GM06990 (cell line): Measurements from ENCODE around the gene DOCK4.

Source experiments
- DNase-seq: peaks from one replicate; pipeline ENCODE4 v3.0.0-alpha.2; 2011; ENCODE audit not compliant: insufficient read length; ENCODE audit errors: extremely low read depth
- H3K27me3 ChIP-seq: replicated peaks from 2 replicates; pipeline ENCODE4 v1.6.0; 2011; ENCODE audit warnings: low read length; ENCODE audit not compliant: control insufficient read depth, insufficient read depth
- H3K36me3 ChIP-seq: 2 replicates; pipeline ENCODE4 v1.5.1; 2011; ENCODE audit warnings: low read length; ENCODE audit not compliant: control insufficient read depth, insufficient read depth
- H3K4me3 ChIP-seq: replicated peaks from 2 replicates; pipeline ENCODE4 v1.5.1; 2011; ENCODE audit warnings: low read depth, mild to moderate bottlenecking, control low read depth, low read length
- CTCF ChIP-seq: IDR thresholded peaks from 2 replicates; pipeline ENCODE4 v1.5.1; 2011; ENCODE audit warnings: low read length, control low read depth, mild to moderate bottlenecking, inconsistent platforms; ENCODE audit not compliant: insufficient read depth, poor library complexity, severe bottlenecking

DOCK4 gene

GRCh38 chr7:112097524-112097923 is 108.7 kb downstream of the DOCK4 start:
- Histone ChIP-seq H3K4me3 (no peak overlapping the region), H3K27me3 (no peaks in the 10 kb centered on the region), H3K36me3 (no peaks in the 10 kb centered on the region)
- no peak for DNase-seq
- TF ChIP-seq CTCF: no peak

DNA sequence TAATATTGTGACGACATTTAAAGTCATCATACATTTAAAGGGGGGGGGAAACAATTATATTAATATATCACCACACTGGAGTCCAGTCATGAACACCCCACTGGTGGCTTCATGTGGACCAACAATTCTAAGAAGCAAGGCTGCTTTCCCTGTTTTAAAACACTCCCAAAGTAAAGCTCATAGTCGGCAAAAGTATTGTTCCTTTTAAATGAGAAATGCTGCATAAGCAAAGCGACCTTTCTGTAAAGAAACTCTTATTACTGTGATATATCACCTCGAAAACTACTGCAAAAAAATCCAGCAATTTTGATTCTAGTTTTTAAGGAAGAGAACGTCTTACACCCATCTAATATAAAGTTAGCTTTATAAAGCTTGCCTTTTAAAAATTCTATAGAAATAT is 112.8 kb downstream of the DOCK4 start:
- Histone ChIP-seq H3K27me3 (no peaks in the 10 kb centered on the region), H3K4me3 (no peak overlapping the region), H3K36me3 (no peaks in the 10 kb centered on the region)
- DNase-seq: no peak
- TF ChIP-seq CTCF: no peak

- H3K36me3 ChIP-seq: no peaks in the 10 kb centered on the region
- no peak for TF ChIP-seq CTCF
- H3K4me3 ChIP-seq: no peak overlapping the region
- H3K27me3 ChIP-seq: no peaks in the 10 kb centered on the region
- DNase-seq: no peak
These were observed 113.3 kb downstream of the DOCK4 start for GRCh38 chr7:112092709-112093395.

- no peaks in the 10 kb centered on the region for H3K36me3 ChIP-seq
- no peaks in the 10 kb centered on the region for H3K27me3 ChIP-seq
- no peak for TF ChIP-seq CTCF
- DNase-seq: no peak
- no peak overlapping the region for H3K4me3 ChIP-seq
These were observed 113.9 kb downstream of the DOCK4 start for GRCh38 chr7:112092306-112092705.

DNA sequence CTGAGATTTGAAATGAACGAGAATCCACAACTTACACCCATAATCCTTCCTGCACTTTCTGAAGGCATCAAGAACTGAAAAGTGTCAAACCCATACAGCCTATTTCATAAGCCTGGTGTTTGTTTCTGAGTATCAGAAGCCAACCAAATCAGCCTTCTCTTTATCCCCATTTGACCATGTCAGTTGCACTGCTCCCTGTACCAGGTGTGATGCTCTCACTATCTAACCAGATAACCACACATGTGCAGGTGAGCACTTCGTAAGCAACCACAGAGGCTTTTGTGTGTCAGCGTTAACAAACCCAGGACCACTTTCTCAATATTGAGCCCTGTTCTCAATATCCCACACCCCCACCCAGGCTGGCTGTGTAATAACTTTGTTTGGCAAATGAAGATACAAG is 114.4 kb downstream of the DOCK4 start:
- TF ChIP-seq CTCF: no peak
- H3K27me3 ChIP-seq: no peaks in the 10 kb centered on the region
- H3K36me3 ChIP-seq: no peaks in the 10 kb centered on the region
- no peak overlapping the region for H3K4me3 ChIP-seq
- DNase-seq: no peak

DNA sequence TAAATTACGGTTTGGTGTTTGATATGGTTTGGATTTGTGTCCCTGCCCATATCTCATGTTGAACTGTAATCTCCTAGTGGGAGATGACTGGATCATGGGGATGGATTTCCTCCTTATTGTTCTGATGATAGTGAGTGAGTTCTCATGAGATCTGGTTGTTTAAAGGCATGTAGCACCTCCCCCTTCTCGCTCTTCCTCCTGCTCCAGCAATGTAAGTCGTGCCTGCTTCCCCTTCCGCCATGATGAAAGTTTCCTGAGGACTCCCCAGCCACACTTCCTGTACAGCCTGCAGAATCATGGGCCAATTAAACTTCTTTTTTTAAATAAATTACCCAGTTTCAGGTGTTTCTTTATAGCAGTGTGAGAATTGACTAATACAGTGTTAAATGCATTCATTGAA is 116.6 kb downstream of the DOCK4 start:
- no peak for TF ChIP-seq CTCF
- no peaks in the 10 kb centered on the region for H3K27me3 ChIP-seq
- no peak for DNase-seq
- H3K36me3 ChIP-seq: no peaks in the 10 kb centered on the region
- no peak overlapping the region for H3K4me3 ChIP-seq
